K562 (cell line): ENCODE measurements around the gene CASR. TPM values are rescaled to one million over a fixed set of nuclear protein-coding genes. Genes with fewer than 3 reads are reported as not detected.

Experiments used
- ATAC-seq: fragments of 200-7000 bp; cut with Tn5 transposase; 3 replicates; pipeline ENCODE4 v1.9.1; 2020; ENCODE audit warnings: moderate library complexity
- BruUV-seq: library from RNA; stranded (reverse); fragments of 400-500 nt; replicated peaks from 2 replicates; lab custom pipeline; 2021; lab: Mats Ljungman, UMichigan
- CTCF ChIA-PET: fragments of 300-600 bp; formaldehyde crosslinking; extraction: SDS; loops from one replicate; lab custom pipeline; 2021; ENCODE audit warnings: low intra/inter-chr PET ratio; lab: Yijun Ruan, JAX
- POLR2A ChIA-PET: fragments of 300-600, 350-650 bp; sonication (Branson Sonifier 250); formaldehyde crosslinking; extraction: SDS; loops from one replicate; lab custom pipeline; 2021; ENCODE audit warnings: antibody characterized with exemption, inconsistent platforms; lab: Yijun Ruan, JAX
- DNase-seq, 4 experiments: peaks; one replicate each; pipeline versions ENCODE4 v3.0.0 to v3.0.0-alpha.2; 2011 to 2018; ENCODE audit warnings: low spot score in 3 of 4, mixed read lengths in 3 of 4; ENCODE audit errors: extremely low read depth in 1 of 4
- FAIRE-seq: peaks from 2 replicates; lab custom pipeline; 2011; peaks lifted over from hg19 to GRCh38; lab: Jason Lieb, UNC
- H2AFZ ChIP-seq: 2 replicates; pipeline ENCODE4 v1.6.0; 2011; ENCODE audit warnings: low read depth, low read length, control low read depth, inconsistent platforms
- H3K27ac ChIP-seq: fragments of 200-600 bp; 3 replicates; pipeline ENCODE4 v1.8.0; 2011; ENCODE audit warnings: low read depth, mild to moderate bottlenecking, control low read depth, inconsistent platforms, low read length, moderate library complexity, mixed read lengths; ENCODE audit errors: extremely low read depth
- H3K27me3 ChIP-seq, 2 experiments: fragments of 300-600 bp in 1 of 2; 2 replicates in 1 of 2; 3 replicates in 1 of 2; pipeline versions ENCODE4 v1.6.0 to v1.8.0; 2011; ENCODE audit warnings: inconsistent platforms in 2 of 2, low read length in 2 of 2, mild to moderate bottlenecking in 1 of 2, mixed read lengths in 1 of 2, moderate library complexity in 1 of 2; ENCODE audit not compliant: control insufficient read depth in 2 of 2, insufficient read depth in 2 of 2
- H3K36me3 ChIP-seq: fragments of 300-600 bp; 3 replicates; pipeline ENCODE4 v1.8.0; 2011; ENCODE audit warnings: mild to moderate bottlenecking, low read length, inconsistent platforms; ENCODE audit not compliant: control insufficient read depth, insufficient read depth
- H3K4me1 ChIP-seq, 2 experiments: fragments of 200-600 bp in 1 of 2; replicated peaks in 1 of 2; 2 replicates in 1 of 2; 3 replicates in 1 of 2; pipeline versions ENCODE4 v1.5.1 to v1.8.0; 2011; ENCODE audit warnings: inconsistent platforms in 2 of 2, low read length in 2 of 2, mild to moderate bottlenecking in 1 of 2, mixed read lengths in 1 of 2, moderate library complexity in 1 of 2; ENCODE audit not compliant: control insufficient read depth in 2 of 2, insufficient read depth in 2 of 2
- H3K4me2 ChIP-seq: 2 replicates; pipeline ENCODE4 v1.6.1; 2011; ENCODE audit warnings: low read length, control low read depth, inconsistent platforms, mixed read lengths; ENCODE audit not compliant: insufficient read depth
- H3K4me3 ChIP-seq: fragments of 200-600 bp; sonication (generic), shearing (Covaris generic); 2 replicates; pipeline ENCODE4 v1.5.1; 2016; ENCODE audit warnings: control low read depth, inconsistent platforms
- H3K79me2 ChIP-seq: fragments of 200-600 bp; 3 replicates; pipeline ENCODE4 v1.8.0; 2011; ENCODE audit warnings: low read length, inconsistent platforms; ENCODE audit not compliant: control insufficient read depth, insufficient read depth
- H3K9ac ChIP-seq, 2 experiments: 2 replicates each; pipeline versions ENCODE4 v1.6.0 to v1.6.1; 2011; ENCODE audit warnings: low read depth in 2 of 2, low read length in 2 of 2, control low read depth in 1 of 2, inconsistent platforms in 1 of 2, mild to moderate bottlenecking in 1 of 2, mixed read lengths in 1 of 2; ENCODE audit not compliant: insufficient read depth in 1 of 2
- H3K9me1 ChIP-seq: one replicate; pipeline ENCODE4 v1.6.0; 2011; ENCODE audit warnings: inconsistent platforms, mild to moderate bottlenecking, low read length, moderate library complexity; ENCODE audit not compliant: control insufficient read depth, insufficient read depth
- H3K9me3 ChIP-seq: replicated peaks from 2 replicates; pipeline ENCODE4 v1.5.1; 2011; ENCODE audit warnings: low read depth, low read length, inconsistent platforms; ENCODE audit not compliant: control insufficient read depth, insufficient read depth
- H4K20me1 ChIP-seq: replicated peaks from 2 replicates; pipeline ENCODE4 v1.6.1; 2011; ENCODE audit warnings: low read length, inconsistent platforms, mixed read lengths; ENCODE audit not compliant: control insufficient read depth, insufficient read depth
- JUN ChIP-seq, 2 experiments: sonication (generic) in 1 of 2; formaldehyde crosslinking in 1 of 2; IDR thresholded peaks; 2 replicates each; pipeline versions ENCODE4 v1.6.1 to v1.8.0; 2012 to 2022; ENCODE audit warnings: borderline replicate concordance in 2 of 2, mild to moderate bottlenecking in 2 of 2, improper control_type of control experiment in 1 of 2, low read depth in 1 of 2, low read length in 1 of 2, missing genetic modification reagents in 1 of 2
- L3MBTL2 ChIP-seq: fragments of 450-650 bp; IDR thresholded peaks from 2 replicates; pipeline ENCODE4 v1.6.1; 2016; ENCODE audit warnings: mild to moderate bottlenecking, moderate library complexity
- PRPF4 ChIP-seq: fragments of 200-400 bp; formaldehyde crosslinking; IDR thresholded peaks from one replicate; pipeline ENCODE4 v1.6.1; 2017; ENCODE audit warnings: low read length, low read depth, mild to moderate bottlenecking; ENCODE audit not compliant: insufficient read depth, poor library complexity, severe bottlenecking
- RFX7 ChIP-seq: fragments of 250-450 bp; sonication (Bioruptor Pico); IDR thresholded peaks from 2 replicates; pipeline ENCODE4 v1.5.1; 2021; ENCODE audit warnings: mild to moderate bottlenecking
- RNF2 ChIP-seq: sonication (generic); IDR thresholded peaks from 2 replicates; pipeline ENCODE4 v1.6.1; 2016
- YBX1 ChIP-seq: fragments of 450-650 bp; IDR thresholded peaks from 2 replicates; pipeline ENCODE4 v1.7.1; 2016; ENCODE audit warnings: mild to moderate bottlenecking
- ZBTB1 ChIP-seq: sonication (generic); formaldehyde crosslinking; IDR thresholded peaks from 2 replicates; pipeline ENCODE4 v1.8.1; 2023; ENCODE audit warnings: missing genetic modification reagents, low read depth, mild to moderate bottlenecking, borderline replicate concordance
- ZKSCAN8 ChIP-seq: fragments of 200-800 bp; sonication (Bioruptor generic); IDR thresholded peaks from 2 replicates; pipeline ENCODE4 v1.6.1; 2016; ENCODE audit warnings: missing genetic modification characterization, missing compliant biosample characterization
- ZNF57 ChIP-seq: fragments of 450-650 bp; formaldehyde crosslinking; IDR thresholded peaks from 2 replicates; pipeline ENCODE4 v1.4.0; 2020; ENCODE audit warnings: mild to moderate bottlenecking, moderate library complexity
- WGBS: fragments of 100-300 bp; shearing (Covaris generic); methylation state at CpG from one replicate; pipeline ENCODE4 v1.1.6; 2016; ENCODE audit warnings: low coverage, mixed read lengths; ENCODE audit not compliant: insufficient coverage; ENCODE audit errors: missing lambda C conversion rate; 5-methylcytosine and 5-hydroxymethylcytosine counted together
- in situ Hi-C: fragments of 300-500 bp; cut with MboI; formaldehyde crosslinking; loops from 4 replicates; pipeline ENCODE4 v1.15.0; 2018; ENCODE audit warnings: inconsistent platforms, mixed read lengths
- intact Hi-C: fragments of 100-400 bp; cut with micrococcal nuclease; formaldehyde crosslinking; loops from 2 replicates; pipeline ENCODE4 v1.14.2; 2022
- polyA plus RNA-seq, 8 experiments: library from polyadenylated mRNA; depleted of rRNA in 4 of 8; stranded (reverse) in 5 of 8; unstranded in 3 of 8; fragments of >200 nt; fragmentation: Nextera tagmentation in 2 of 8; fragmentation: Illumina TruSeq in 1 of 8; extraction: Ambion mirVana in 2 of 8; extraction: Trizol in 1 of 8; gene quantifications; 2 replicates each; pipeline versions ENCODE4 v1.2.1 to v1.2.3, GENCODE V29; 2011 to 2014; ENCODE audit warnings: inconsistent platforms in 1 of 8, missing spikeins in 1 of 8
- total RNA-seq, 7 experiments: library from RNA; depleted of rRNA in 6 of 7; stranded (reverse); fragments of >200 nt in 6 of 7; fragmentation: Illumina TruSeq in 2 of 7; extraction: Trizol in 2 of 7; gene quantifications; 2 replicates each; pipeline versions ENCODE4 v1.2.1 to v1.2.3, GENCODE V29; 2011 to 2021; ENCODE audit warnings: low replicate concordance in 1 of 7
- TF ChIP-seq, protein P1 (sequence below): fragments of 250-450 bp; sonication (Bioruptor Pico); IDR thresholded peaks from 2 replicates; pipeline ENCODE4 v1.8.0; 2022; ENCODE audit warnings: moderate library complexity, mild to moderate bottlenecking, inconsistent platforms
- TF ChIP-seq, protein P2 (sequence below): fragments of 250-450 bp; sonication (Bioruptor Pico); IDR thresholded peaks from 2 replicates; pipeline ENCODE4 v1.4.0; 2020; ENCODE audit warnings: mild to moderate bottlenecking, moderate library complexity

The CASR gene
- total and polyA plus RNA-seq, 9 of the 15 experiments (the other 6 are each of a cell fraction or from before 2014, with no cell fraction given), result not detected

DNA sequence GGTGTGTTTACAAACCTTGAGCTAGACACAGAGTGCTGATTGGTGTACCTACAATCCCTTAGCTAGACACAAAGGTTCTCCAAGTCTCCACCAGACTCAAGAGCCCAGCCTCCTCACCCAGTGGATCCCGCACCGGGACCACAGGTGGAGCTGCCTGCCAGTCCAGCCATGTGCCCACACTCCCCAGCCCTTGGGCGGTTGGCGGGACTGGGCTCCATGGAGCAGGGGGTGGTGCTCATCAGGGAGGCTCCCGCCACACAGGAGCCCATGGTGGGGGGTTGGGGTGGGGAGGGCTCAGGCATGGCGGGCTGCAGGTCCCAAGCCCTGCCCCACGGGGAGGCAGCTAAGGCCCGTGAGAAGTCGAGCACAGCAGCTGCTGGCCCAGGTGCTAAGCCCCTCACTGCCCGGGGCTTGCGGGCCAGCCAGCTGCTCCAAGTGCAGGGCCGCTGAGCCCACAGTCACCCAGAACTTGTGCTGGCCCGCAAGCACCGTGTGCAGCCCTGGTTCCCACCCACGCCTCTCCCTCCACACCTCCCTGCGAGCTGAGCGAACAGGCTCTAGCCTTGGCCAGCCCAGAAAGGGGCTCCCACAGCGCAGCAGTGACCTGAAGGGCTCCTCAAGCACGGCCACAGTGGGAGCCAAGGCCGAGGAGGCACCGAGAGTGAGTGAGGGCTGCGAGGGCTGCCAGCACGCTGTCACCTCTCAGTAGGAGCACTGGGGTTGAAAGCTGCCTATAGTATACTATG is 43.7 kb downstream of the CASR start:
- H2AFZ ChIP-seq, result no peak overlapping the region
- in situ Hi-C loops, result no loop called here
- peaks cover 0 to 4% of the 10 kb centered on the region in 2 experiments; a peak in 1 of 5 replicates for H3K27me3 ChIP-seq
- FAIRE-seq (no peak), ATAC-seq (no peak), DNase-seq (no peak)
- H3K4me1 ChIP-seq, result no peaks in the 10 kb centered on the region
- no peaks in the 10 kb centered on the region for H3K9me1 ChIP-seq
- 0% methylated on average over 14 of the region's 23 CpGs for WGBS
- ChIA-PET CTCF (no interaction called here), POLR2A (no interaction called here)
- H3K4me2 ChIP-seq, result no peak overlapping the region
- H3K36me3 ChIP-seq, result no peaks in the 10 kb centered on the region
- H4K20me1 ChIP-seq, result no peaks in the 10 kb centered on the region
- H3K79me2 ChIP-seq, result no peaks in the 10 kb centered on the region
- TF ChIP-seq, protein P1, sequence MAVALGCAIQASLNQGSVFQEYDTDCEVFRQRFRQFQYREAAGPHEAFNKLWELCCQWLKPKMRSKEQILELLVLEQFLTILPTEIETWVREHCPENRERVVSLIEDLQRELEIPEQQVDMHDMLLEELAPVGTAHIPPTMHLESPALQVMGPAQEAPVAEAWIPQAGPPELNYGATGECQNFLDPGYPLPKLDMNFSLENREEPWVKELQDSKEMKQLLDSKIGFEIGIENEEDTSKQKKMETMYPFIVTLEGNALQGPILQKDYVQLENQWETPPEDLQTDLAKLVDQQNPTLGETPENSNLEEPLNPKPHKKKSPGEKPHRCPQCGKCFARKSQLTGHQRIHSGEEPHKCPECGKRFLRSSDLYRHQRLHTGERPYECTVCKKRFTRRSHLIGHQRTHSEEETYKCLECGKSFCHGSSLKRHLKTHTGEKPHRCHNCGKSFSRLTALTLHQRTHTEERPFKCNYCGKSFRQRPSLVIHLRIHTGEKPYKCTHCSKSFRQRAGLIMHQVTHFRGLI, result no peak
- TF ChIP-seq L3MBTL2 (no peak), RFX7 (CRISPR knock-in tag) (no peak), PRPF4 (no peak), RNF2 (no peak), YBX1 (no peak), JUN (IDR thresholded peaks at IDR 0.05; ENCODE audit: borderline replicate concordance, low read depth, low read length) (no peak), JUN (CRISPR knock-in tag; IDR thresholded peaks at IDR 0.05; ENCODE audit: borderline replicate concordance) (no peak), ZBTB1 (CRISPR knock-in tag) (no peak), ZNF57 (CRISPR knock-in tag) (no peak), ZKSCAN8 (CRISPR knock-in tag) (no peak)
- TF ChIP-seq, protein P2, sequence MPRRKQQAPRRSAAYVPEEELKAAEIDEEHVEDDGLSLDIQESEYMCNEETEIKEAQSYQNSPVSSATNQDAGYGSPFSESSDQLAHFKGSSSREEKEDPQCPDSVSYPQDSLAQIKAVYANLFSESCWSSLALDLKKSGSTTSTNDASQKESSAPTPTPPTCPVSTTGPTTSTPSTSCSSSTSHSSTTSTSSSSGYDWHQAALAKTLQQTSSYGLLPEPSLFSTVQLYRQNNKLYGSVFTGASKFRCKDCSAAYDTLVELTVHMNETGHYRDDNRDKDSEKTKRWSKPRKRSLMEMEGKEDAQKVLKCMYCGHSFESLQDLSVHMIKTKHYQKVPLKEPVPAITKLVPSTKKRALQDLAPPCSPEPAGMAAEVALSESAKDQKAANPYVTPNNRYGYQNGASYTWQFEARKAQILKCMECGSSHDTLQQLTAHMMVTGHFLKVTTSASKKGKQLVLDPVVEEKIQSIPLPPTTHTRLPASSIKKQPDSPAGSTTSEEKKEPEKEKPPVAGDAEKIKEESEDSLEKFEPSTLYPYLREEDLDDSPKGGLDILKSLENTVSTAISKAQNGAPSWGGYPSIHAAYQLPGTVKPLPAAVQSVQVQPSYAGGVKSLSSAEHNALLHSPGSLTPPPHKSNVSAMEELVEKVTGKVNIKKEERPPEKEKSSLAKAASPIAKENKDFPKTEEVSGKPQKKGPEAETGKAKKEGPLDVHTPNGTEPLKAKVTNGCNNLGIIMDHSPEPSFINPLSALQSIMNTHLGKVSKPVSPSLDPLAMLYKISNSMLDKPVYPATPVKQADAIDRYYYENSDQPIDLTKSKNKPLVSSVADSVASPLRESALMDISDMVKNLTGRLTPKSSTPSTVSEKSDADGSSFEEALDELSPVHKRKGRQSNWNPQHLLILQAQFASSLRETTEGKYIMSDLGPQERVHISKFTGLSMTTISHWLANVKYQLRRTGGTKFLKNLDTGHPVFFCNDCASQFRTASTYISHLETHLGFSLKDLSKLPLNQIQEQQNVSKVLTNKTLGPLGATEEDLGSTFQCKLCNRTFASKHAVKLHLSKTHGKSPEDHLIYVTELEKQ (CRISPR knock-in tag), result no peak
- H3K4me3 ChIP-seq, result no peak overlapping the region
- intact Hi-C loops, result no loop called here
- no peaks in the 10 kb centered on the region for H3K9me3 ChIP-seq
- H3K27ac ChIP-seq, result no peak overlapping the region
- H3K9ac ChIP-seq, result no peak overlapping the region
- BruUV-seq, result no TSS peak
